GM12878 (cell line): ENCODE data around the gene PPP1R13B. TPM values are rescaled to one million over a fixed set of nuclear protein-coding genes. Genes with fewer than 3 reads are reported as not detected.

Experiments used
- ATAC-seq: fragments of 200-7000 bp; cut with Tn5 transposase; 3 replicates; pipeline ENCODE4 v1.9.1; 2020; ENCODE audit warnings: mild to moderate bottlenecking, moderate library complexity
- BruUV-seq: library from RNA; stranded (reverse); fragments of 400-500 nt; replicated peaks from 2 replicates; lab custom pipeline; 2021; lab: Mats Ljungman, UMichigan
- CTCF ChIA-PET: fragments of 300-600 bp; sonication (Branson Sonifier 250); formaldehyde crosslinking; extraction: SDS; loops from one replicate; lab custom pipeline; 2021; ENCODE audit warnings: inconsistent platforms; lab: Yijun Ruan, JAX
- POLR2A ChIA-PET: fragments of 350-600 bp; formaldehyde crosslinking; extraction: SDS; loops from one replicate; lab custom pipeline; 2021; ENCODE audit warnings: inconsistent platforms; lab: Charles Lee
- RAD21 ChIA-PET: fragments of 300-600 bp; sonication (Branson Sonifier 250); formaldehyde crosslinking; loops from one replicate; lab custom pipeline; 2023; ENCODE audit warnings: antibody characterized with exemption; ENCODE audit not compliant: unreplicated experiment; lab: Charles Lee
- SMC1A ChIA-PET: fragments of 300-600 bp; sonication (Branson Sonifier 250); formaldehyde crosslinking; loops from one replicate; lab custom pipeline; 2023; ENCODE audit not compliant: unreplicated experiment, uncharacterized antibody; lab: Charles Lee
- DNase-seq: peaks from one replicate; pipeline ENCODE4 v3.0.0-alpha.2; 2011; ENCODE audit warnings: low read depth, low spot score
- FAIRE-seq: peaks from 3 replicates; lab custom pipeline; 2011; peaks lifted over from hg19 to GRCh38; lab: Jason Lieb, UNC
- H2AFZ ChIP-seq: 2 replicates; pipeline ENCODE4 v1.6.0; 2011; ENCODE audit warnings: low read depth, low read length, control low read depth; ENCODE audit not compliant: control insufficient read depth
- H3K27ac ChIP-seq: 2 replicates; pipeline ENCODE4 v1.5.1; 2011; ENCODE audit warnings: control low read depth; ENCODE audit not compliant: control insufficient read depth, insufficient read depth
- H3K27me3 ChIP-seq, 2 experiments: replicated peaks in 1 of 2; 2 replicates each; pipeline versions ENCODE4 v1.6.0 to v1.6.1; 2011; ENCODE audit warnings: low read length in 1 of 2; ENCODE audit not compliant: control insufficient read depth in 2 of 2, insufficient read depth in 2 of 2
- H3K36me3 ChIP-seq, 2 experiments: 2 replicates each; pipeline ENCODE4 v1.5.1; 2011; ENCODE audit warnings: low read length in 1 of 2; ENCODE audit not compliant: control insufficient read depth in 2 of 2, insufficient read depth in 2 of 2
- H3K4me1 ChIP-seq: 2 replicates; pipeline ENCODE4 v1.6.1; 2011; ENCODE audit warnings: mild to moderate bottlenecking, low read length, moderate library complexity, mixed read lengths; ENCODE audit not compliant: control insufficient read depth, insufficient read depth
- H3K4me2 ChIP-seq: 2 replicates; pipeline ENCODE4 v1.6.0; 2011; ENCODE audit warnings: control low read depth; ENCODE audit not compliant: control insufficient read depth, insufficient read depth
- H3K4me3 ChIP-seq: fragments of 200-600 bp; sonication (generic); 2 replicates; pipeline ENCODE4 v1.5.1; 2016
- H3K79me2 ChIP-seq: 2 replicates; pipeline ENCODE4 v1.6.0; 2011; ENCODE audit warnings: low read length; ENCODE audit not compliant: control insufficient read depth, insufficient read depth
- H3K9ac ChIP-seq: 2 replicates; pipeline ENCODE4 v1.8.0; 2011; ENCODE audit warnings: low read length, control low read depth, mixed read lengths; ENCODE audit not compliant: control insufficient read depth, insufficient read depth
- H3K9me3 ChIP-seq: replicated peaks from 3 replicates; pipeline ENCODE4 v1.5.1; 2011; ENCODE audit warnings: mild to moderate bottlenecking, low read length; ENCODE audit not compliant: control insufficient read depth, insufficient read depth
- H4K20me1 ChIP-seq: 2 replicates; pipeline ENCODE4 v1.6.0; 2011; ENCODE audit not compliant: control insufficient read depth, insufficient read depth
- EP300 ChIP-seq, 2 experiments: fragments of 150-350 bp in 1 of 2; IDR thresholded peaks; 2 replicates each; pipeline ENCODE4 v1.6.1; 2011 to 2012; ENCODE audit warnings: low read depth in 2 of 2, low read length in 2 of 2, borderline replicate concordance in 1 of 2, improper control_type of control experiment in 1 of 2, inconsistent platforms in 1 of 2; ENCODE audit not compliant: control insufficient read depth in 1 of 2
- HDGF ChIP-seq: fragments of 450-650 bp; IDR thresholded peaks from 2 replicates; pipeline ENCODE4 v1.6.1; 2016; ENCODE audit warnings: antibody characterized with exemption
- JUNB ChIP-seq: IDR thresholded peaks from 2 replicates; pipeline ENCODE4 v1.6.1; 2016; ENCODE audit warnings: antibody characterized with exemption, mild to moderate bottlenecking
- POLR2A ChIP-seq: IDR thresholded peaks from 2 replicates; pipeline ENCODE4 v1.6.1; 2011; ENCODE audit warnings: low read depth, mild to moderate bottlenecking, low read length
- SIX5 ChIP-seq: IDR thresholded peaks from 2 replicates; pipeline ENCODE4 v1.6.1; 2011; ENCODE audit warnings: mild to moderate bottlenecking, low read depth, low read length, moderate library complexity; ENCODE audit not compliant: severe bottlenecking
- WGBS: methylation state at CpG from one replicate; pipeline ENCODE4 v1.1.6; 2016; ENCODE audit warnings: low lambda C conversion rate; ENCODE audit not compliant: insufficient replicate concordance, insufficient coverage; ENCODE audit errors: missing lambda C conversion rate; 5-methylcytosine and 5-hydroxymethylcytosine counted together
- in situ Hi-C: fragments of 300-500 bp; cut with MboI; formaldehyde crosslinking; loops from 9 replicates; pipeline ENCODE4 v1.14.3; 2018; ENCODE audit warnings: mixed read lengths
- intact Hi-C: fragments of 100-400 bp; cut with micrococcal nuclease; formaldehyde crosslinking; loops from one replicate; pipeline ENCODE4 v1.14.2; 2022; ENCODE audit not compliant: unreplicated experiment
- polyA plus RNA-seq, 11 experiments: library from polyadenylated mRNA; depleted of rRNA in 4 of 11; unstranded in 6 of 11; stranded (reverse) in 5 of 11; fragments of >200 nt; fragmentation: Nextera tagmentation in 4 of 11; fragmentation: Illumina TruSeq in 1 of 11; extraction: Ambion mirVana in 4 of 11; extraction: Trizol in 1 of 11; gene quantifications; 1 replicate in 1 of 11; 2 replicates in 10 of 11; pipeline versions ENCODE4 v1.2.1 to v1.2.3, GENCODE V29; 2011 to 2016; ENCODE audit warnings: inconsistent platforms in 2 of 11, missing spikeins in 2 of 11, low read depth in 1 of 11
- total RNA-seq, 4 experiments: library from RNA; depleted of rRNA in 3 of 4; stranded (reverse); fragments of >200 nt in 3 of 4; fragmentation: Illumina TruSeq in 1 of 4; extraction: Trizol in 1 of 4; gene quantifications; 2 replicates each; pipeline versions ENCODE4 v1.2.1 to v1.2.3, GENCODE V29; 2013 to 2021
- TF ChIP-seq, protein P1 (sequence below): IDR thresholded peaks from 2 replicates; pipeline ENCODE4 v1.6.1; 2011; ENCODE audit warnings: borderline replicate concordance, low read depth, mild to moderate bottlenecking, moderate library complexity, low read length; ENCODE audit not compliant: insufficient read depth, poor library complexity, severe bottlenecking
- TF ChIP-seq, protein P2 (sequence below): IDR thresholded peaks from 2 replicates; pipeline ENCODE4 v1.6.1; 2012; ENCODE audit warnings: low read depth, low read length, improper control_type of control experiment
- TF ChIP-seq, protein P3 (sequence below): fragments of 450-650 bp; IDR thresholded peaks from 2 replicates; pipeline ENCODE4 v1.6.1; 2018; ENCODE audit warnings: borderline replicate concordance, mild to moderate bottlenecking; ENCODE audit not compliant: partially characterized antibody

PPP1R13B gene
- total and polyA plus RNA-seq, 10 of the 15 experiments (the other 5 are each of a cell fraction or from before 2014, with no cell fraction given): 0.16 to 8.1 (median 3.2) TPM

DNA sequence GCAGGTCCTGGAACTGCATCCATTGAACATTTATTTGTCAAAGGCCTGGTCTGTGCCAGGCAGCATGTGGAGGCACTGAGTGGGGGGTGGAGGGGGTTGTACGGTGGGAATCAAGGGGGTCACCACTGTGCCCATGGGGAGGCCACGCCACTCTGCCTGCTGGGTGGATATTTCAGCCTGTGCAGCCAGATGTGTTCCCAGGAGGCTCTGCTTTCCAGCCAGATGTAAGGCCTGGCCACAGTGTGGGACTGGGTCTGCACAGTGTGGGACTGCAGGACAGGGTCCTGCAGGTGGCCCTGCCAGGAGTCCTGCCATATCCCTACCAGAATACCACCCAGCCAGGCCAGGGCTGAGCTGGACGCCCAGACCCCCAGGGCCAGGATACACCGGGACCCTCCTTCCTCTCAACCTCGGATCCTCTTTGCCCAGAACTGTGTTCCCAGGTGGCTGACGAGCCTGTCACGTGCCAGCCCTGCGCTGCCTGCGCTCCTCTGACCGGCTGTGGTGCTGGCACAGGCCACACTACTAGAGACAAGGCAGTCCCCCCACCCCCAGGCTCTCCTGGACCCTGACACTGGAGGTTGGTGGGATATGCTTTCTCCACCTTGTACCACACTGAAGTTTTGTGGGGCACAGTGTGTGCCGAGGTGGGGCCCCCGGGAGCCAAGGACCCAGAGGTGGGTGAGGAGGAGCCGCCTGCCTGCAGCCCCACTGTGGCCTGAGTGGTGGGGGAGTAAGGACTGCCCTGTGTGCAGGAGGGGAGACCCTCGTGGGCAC, 149.6 kb downstream of the PPP1R13B start:
- no peak overlapping the region for H3K27ac ChIP-seq

More for the DNA sequence above, 149.6 kb downstream of the PPP1R13B start:
- in situ Hi-C loops (no loop called here), intact Hi-C loops (no loop called here)
- Histone ChIP-seq H3K36me3 (peaks cover 8 to 34% of the 10 kb centered on the region in 2 experiments; a peak in 3 of 4 replicates), H3K4me2 (no peak overlapping the region), H4K20me1 (no peaks in the 10 kb centered on the region), H3K27me3 (no peaks in the 10 kb centered on the region), H3K4me1 (no peaks in the 10 kb centered on the region; the same call in 1 of the 2 replicates), H3K4me3 (no peak overlapping the region), H2AFZ (no peak overlapping the region), H3K9me3 (no peaks in the 10 kb centered on the region), H3K9ac (no peak overlapping the region), H3K79me2 (no peaks in the 10 kb centered on the region)
- ATAC-seq (no peak), DNase-seq (no peak), FAIRE-seq (no peak)
- CTCF ChIA-PET: no interaction called here
- POLR2A ChIA-PET: no interaction called here
- TF ChIP-seq SIX5 (no peak), EP300 (IDR thresholded peaks at IDR 0.05; ENCODE audit: borderline replicate concordance in 1 of 2, control insufficient read depth in 1 of 2, low read depth in 2 of 2, low read length in 2 of 2) (no peak), JUNB (no peak), POLR2A (0 out of 2 replicates have a peak, but pooled peaks have one; percentile 28), HDGF (no peak)
- TF ChIP-seq, protein P1, sequence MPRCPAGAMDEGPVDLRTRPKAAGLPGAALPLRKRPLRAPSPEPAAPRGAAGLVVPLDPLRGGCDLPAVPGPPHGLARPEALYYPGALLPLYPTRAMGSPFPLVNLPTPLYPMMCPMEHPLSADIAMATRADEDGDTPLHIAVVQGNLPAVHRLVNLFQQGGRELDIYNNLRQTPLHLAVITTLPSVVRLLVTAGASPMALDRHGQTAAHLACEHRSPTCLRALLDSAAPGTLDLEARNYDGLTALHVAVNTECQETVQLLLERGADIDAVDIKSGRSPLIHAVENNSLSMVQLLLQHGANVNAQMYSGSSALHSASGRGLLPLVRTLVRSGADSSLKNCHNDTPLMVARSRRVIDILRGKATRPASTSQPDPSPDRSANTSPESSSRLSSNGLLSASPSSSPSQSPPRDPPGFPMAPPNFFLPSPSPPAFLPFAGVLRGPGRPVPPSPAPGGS: peak; percentile 10
- TF ChIP-seq, protein P2, sequence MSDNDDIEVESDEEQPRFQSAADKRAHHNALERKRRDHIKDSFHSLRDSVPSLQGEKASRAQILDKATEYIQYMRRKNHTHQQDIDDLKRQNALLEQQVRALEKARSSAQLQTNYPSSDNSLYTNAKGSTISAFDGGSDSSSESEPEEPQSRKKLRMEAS: no peak
- TF ChIP-seq, protein P3, sequence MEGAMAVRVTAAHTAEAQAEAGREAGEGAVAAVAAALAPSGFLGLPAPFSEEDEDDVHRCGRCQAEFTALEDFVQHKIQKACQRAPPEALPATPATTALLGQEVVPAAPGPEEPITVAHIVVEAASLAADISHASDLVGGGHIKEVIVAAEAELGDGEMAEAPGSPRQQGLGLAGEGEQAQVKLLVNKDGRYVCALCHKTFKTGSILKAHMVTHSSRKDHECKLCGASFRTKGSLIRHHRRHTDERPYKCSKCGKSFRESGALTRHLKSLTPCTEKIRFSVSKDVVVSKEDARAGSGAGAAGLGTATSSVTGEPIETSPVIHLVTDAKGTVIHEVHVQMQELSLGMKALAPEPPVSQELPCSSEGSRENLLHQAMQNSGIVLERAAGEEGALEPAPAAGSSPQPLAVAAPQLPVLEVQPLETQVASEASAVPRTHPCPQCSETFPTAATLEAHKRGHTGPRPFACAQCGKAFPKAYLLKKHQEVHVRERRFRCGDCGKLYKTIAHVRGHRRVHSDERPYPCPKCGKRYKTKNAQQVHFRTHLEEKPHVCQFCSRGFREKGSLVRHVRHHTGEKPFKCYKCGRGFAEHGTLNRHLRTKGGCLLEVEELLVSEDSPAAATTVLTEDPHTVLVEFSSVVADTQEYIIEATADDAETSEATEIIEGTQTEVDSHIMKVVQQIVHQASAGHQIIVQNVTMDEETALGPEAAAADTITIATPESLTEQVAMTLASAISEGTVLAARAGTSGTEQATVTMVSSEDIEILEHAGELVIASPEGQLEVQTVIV: no peak
- SMC1A ChIA-PET: no interaction called here
- RAD21 ChIA-PET: no interaction called here
- 91% methylated on average over 14 of the region's 14 CpGs for WGBS
- BruUV-seq: no TSS peak
